Measurements from ENCODE around the gene LILRB3.
"Not testable (repeated sequence)": the region's sequence is repeated elsewhere in the genome, so short reads cannot be mapped to it uniquely, and the experiment has no call there.

Gene LILRB3

DNA sequence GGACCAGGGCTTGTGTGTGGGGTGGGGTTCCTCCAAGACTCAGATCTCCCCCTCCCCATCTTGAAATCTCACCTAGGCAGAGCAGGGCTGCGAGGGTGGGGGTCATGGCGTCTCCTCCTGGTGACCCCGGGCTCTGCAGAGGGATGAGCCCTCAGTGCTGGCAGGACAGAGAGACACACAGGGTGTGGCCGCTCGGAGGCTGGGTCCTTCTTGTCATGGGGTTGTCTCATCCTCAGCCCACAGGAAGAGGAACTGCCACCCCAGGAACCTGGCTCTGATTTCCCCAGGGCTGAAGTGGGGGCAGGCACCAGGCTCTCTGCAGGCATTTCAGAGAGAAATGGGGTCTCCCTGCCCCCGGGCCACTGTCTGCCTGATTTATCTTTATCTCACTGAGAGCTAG is 19.8 kb upstream of the LILRB3 start, which contains the start of gene LILRA6:
Gene LILRA6 (minus strand): TSS at position 145 of the 400 bp plus-strand sequence.
- DNase-seq (ENCODE audit: low spot score), result not testable (repeated sequence)

DNA sequence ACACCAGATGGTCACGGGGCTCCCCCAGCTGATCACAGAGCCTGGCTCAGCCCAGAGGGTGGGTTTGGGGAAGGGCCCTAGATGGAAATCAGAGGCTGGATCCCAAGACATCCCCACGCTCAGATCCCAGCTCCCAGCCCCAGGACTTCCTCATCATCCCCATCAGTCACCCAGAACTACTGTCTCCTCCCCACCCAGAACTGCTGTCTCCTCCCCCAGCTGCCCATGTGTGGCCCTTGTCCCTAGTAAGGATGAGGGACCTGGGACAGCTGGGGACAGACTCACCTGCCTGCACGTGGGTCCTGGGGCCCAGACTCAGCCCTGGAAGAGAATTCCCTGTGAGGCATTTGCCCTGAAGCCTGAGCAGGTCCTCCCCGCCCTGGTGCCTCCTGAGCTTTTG is 19.4 kb upstream of the LILRB3 start:
- DNase-seq (ENCODE audit: low spot score), result not testable (repeated sequence)

- not testable (repeated sequence) for DNase-seq (ENCODE audit: low spot score)
These were observed 17.8 kb upstream of the LILRB3 start for GRCh38 chr19:54240372-54241336.

- DNase-seq (ENCODE audit: low spot score), result not testable (repeated sequence)
These were observed 16.9 kb upstream of the LILRB3 start for GRCh38 chr19:54239491-54240371.

GRCh38 chr19:54233941-54234340 is 11.1 kb upstream of the LILRB3 start:
- no peak for DNase-seq (ENCODE audit: low spot score)

DNA sequence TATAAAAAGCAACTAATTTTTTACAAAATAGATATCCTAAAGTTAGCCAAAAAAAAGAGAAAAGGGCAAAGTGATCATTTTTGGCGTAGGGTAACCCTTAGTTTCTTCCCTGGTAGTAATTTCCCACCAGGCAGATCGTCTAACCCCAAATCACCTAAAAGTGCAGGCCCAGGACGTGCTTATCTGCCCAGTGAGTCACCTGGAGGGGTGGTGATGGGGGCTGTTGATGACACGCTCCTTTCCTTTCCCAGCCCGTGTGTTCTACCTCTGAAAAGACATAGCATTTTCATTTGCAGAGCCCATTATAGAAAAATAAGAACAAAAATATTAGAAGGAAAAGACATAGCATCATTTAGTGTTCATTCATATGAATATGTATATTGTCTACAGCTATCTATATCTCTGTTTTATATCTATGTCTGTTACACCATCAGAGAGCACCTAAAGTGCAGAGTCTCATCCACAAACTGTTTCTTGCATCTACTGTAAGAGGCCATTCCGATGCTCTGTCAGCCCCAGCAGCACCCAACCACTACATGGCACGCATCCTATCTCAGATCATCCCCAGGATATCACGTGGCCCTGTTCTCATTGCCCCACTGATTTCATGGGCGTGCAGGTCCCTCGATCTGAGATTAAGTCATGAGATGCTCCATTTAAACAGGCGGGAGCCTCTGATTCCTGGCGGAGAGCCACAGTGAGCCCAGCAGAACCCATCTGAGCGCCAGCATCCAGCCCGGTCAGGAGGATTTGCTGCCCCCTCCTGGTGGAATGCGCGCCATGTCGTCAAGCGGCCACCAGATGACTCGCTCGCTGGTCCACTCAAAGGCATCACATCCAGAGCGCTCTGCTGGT is 8.5 kb upstream of the LILRB3 start:
- DNase-seq (ENCODE audit: low spot score), result no peak

- DNase-seq (ENCODE audit: low spot score), result no peak
These were observed 7.2 kb upstream of the LILRB3 start for GRCh38 chr19:54230031-54230430.

DNA sequence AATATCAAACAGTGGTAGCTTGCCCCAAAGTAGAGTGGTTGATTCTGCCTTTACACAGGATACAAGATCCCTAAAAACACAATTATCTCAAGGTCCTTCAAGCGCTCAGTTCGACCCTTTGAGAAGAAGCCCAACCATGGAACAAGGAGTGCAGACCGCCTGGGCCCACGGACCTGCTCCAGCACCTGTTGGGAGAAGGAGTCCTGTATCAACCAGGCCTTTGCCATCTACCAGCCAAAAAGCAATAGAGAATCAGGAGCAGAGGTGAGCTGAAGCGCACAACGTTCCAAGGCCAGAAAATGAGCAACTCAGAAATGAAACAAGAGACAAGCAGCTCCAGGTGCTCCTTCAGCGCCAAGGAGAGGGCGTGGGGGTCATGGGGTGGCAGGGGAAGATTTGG is 6.3 kb upstream of the LILRB3 start:
- DNase-seq (ENCODE audit: low spot score), result no peak

DNA sequence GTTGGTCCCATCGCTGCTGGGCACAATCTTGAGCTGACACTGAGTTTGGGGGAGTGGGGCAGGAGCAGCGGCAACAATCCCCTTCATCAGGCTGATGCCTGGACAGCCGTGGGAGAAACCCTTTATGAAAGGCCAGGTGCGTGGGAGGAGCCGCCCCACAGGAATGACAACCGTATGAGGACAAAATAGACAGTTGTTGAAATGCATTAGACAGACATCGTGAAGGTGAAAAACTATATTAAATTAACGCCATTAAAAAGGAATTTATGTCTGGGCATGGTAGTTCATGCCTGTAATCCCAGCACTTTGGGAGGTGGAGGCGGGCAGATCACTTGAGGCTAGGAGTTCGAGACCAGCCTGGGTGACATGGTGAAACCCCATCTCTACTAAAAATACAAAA is 1.8 kb upstream of the LILRB3 start:
- not testable (repeated sequence) for DNase-seq (ENCODE audit: low spot score)

DNA sequence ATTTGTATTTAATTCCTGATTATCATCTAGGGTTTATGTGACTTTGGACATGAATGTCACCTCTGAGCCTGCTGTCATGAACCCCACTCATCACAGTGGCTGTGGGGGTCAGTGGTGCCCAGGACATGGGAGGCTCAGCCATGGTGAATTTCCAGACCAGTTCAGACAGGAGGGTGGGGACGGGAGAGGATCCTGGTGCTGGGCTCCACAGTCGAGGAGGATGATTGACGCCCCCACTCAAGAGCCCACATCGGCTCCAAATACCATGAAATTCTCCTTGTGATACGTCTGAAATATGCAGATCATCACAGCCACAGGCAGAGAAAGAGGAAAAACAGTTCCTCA is 1.1 kb upstream of the LILRB3 start:
- DNase-seq (ENCODE audit: low spot score), result not testable (repeated sequence)

DNA sequence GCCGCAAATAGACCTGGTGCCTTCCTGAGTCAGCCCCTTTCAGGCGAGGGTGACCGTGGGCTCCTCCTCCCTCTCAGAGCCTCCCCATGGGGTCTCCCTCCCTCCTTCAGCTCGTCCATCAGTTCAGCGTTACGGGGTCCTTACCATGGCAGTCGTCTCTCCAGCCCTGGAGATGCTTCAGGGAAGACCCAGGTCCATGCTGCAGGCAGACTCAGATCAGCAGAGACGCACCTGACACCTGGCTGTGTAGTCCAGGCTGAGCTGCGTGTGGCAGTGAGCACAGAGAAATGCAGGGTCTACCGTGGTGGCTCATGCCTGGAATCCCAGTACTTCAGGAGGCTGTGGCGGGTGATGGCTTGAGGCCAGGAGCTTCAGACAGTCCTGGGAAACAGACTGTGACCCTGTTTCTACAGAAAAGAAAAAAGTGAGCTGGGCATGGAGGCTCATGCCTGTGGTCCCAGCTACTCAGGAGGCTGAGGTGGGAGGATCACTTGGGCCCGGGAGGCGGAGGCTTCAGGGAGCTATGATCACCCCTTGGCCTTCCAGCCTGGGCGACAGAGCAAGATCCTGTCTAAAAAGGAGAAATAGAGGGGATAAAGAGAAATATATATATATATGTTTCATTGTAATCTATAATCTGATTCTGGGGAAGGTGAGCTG is 600 bp upstream of the LILRB3 start:
- DNase-seq (ENCODE audit: low spot score), result not testable (repeated sequence)

DNA sequence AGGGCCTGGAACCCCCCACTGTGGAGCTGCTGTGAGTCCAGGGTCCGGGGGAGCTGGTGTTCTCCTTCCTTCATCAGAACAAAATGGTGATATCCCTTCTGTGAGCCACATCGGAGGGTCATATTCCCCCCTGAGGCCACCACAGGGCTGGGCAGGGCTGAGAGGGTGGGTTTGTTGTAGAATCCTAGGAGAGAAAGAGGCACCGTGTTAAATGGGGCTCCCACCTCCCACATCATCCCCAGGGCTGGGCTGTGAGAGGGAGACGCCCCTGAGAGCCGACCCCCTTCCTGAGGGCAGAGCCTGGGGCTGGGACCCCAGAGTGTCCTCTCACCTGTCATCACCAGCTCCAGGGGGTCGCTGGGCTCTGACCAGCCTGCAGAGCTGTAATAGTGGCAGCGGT is 860 bp downstream of the LILRB3 start:
- not testable (repeated sequence) for DNase-seq (ENCODE audit: low spot score)

GRCh38 chr19:54219702-54220101 is 3.1 kb downstream of the LILRB3 start:
- DNase-seq (ENCODE audit: low spot score), result not testable (repeated sequence)

- DNase-seq (ENCODE audit: low spot score), result no peak
These were observed 3.7 kb downstream of the LILRB3 start for GRCh38 chr19:54218960-54219661.

DNA sequence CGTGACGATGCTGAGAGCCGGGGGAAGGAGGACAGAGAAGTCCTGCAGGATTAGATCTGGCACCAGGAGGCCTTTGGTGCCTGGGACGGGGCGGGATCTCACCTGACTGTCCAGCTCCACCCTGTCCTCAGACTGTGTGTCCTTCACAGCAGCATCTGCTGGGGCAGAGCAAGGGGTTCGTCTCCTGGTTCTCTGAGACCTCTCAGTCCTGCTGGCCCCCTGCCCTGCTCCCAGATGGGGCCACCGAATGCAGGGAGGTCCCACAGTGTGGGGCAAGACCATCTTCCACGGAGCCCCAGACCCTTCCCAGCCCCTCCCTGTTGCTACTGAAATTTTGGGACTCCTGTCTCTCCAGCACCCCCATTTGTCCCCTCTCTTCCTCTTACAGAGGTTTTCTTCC is 4.5 kb downstream of the LILRB3 start:
- no peak for DNase-seq (ENCODE audit: low spot score)

DNA sequence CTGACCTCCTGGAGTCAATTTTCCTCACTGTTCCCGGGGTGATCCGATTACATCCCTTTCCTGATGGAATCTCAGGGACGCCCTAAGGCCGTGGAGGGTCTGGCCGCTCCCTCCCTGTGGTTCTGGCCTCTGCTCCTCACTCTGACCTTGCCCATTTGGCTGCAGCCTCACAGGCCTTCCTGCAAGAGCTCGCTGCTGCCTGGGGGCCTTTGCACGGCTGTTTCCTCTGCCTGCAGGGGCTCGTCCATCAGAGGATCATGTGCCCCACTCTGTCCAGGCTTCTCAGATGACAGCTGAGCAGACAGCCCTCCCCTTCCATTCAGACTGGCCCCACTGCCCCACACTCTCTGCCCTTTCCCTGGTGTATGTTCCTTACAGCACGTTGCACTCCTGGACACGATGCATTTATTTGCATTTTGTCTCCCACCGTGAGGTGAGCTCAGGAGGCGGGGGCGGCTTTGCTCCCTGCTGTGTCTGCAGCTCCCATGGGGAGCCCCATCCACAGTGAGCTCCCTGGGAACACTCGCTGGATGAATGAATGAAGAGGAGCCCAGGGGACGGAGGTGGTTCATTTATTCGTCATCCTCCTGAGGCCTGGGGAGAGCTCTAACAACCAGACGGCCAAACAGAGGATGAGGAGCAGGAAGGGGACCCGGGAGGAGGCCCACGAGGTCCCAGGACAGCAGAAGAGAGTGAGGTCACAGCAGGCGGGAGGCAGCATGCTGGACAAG is 5.1 kb downstream of the LILRB3 start:
- not testable (repeated sequence) for DNase-seq (ENCODE audit: low spot score)

GRCh38 chr19:54216869-54217268 is 5.9 kb downstream of the LILRB3 start:
- DNase-seq (ENCODE audit: low spot score), result no peak

DNA sequence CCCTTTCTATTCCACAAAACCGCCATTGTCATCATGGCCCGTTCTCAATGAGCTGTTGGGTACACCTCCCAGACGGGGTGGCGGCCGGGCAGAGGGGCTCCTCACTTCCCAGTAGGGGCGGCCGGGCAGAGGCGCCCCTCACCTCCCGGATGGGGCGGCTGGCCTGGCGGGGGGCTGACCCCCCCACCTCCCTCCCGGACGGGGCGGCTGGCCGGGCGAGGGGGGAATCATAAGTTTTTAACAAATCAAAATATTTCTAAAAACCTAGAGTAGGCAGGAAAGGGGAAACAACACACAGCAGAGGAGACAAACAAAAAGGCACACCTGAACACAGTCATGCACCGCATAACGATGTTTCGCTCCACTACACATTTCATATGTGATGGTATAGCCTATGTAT is 8.1 kb downstream of the LILRB3 start:
- DNase-seq (ENCODE audit: low spot score), result not testable (repeated sequence)

DNA sequence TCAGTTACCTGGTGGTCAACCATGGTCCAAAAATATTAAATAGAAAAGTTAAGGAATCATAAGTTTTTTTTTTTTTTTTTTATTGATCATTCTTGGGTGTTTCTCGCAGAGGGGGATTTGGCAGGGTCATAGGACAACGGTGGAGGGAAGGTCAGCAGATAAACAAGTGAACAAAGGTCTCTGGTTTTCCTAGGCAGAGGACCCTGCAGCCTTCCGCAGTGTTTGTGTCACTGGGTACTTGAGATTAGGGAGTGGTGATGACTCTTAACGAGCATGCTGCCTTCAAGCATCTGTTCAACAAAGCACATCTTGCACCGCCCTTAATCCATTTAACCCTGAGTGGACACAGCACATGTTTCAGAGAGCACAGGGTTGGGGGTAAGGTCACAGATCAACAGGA is 8.6 kb downstream of the LILRB3 start:
- DNase-seq (ENCODE audit: low spot score), result not testable (repeated sequence)

DNA sequence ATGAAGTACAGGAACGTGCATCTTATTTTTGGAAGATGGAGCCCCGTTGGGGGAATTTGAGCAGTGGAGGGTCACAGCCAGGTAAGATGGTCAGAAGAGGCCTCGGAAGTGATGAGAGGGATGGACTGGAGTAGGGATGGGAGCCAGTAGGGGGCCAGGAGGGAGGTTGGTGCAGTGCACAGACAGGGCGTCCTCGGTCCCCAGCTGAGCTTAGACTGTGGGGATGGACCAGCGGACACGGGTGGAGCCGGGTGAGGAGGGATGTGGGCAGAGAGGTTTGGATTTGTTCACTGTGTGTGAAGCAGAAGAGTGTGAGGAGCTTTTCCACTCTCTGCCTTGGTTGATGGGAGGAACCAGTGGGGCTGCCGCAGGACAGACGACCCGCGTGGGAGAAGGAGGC is 11.6 kb downstream of the LILRB3 start:
- no peak for DNase-seq (ENCODE audit: low spot score)
